IMR-90 (cell line): ENCODE results near the gene CCKAR. TPM values are rescaled to one million over a fixed set of nuclear protein-coding genes. Genes with fewer than 3 reads are reported as not detected.

Experiments used
- ATAC-seq: fragments of 200-7000 bp; cut with Tn5 transposase; 2 replicates; pipeline ENCODE4 v1.9.1; 2020; ENCODE audit warnings: low read depth, mild to moderate bottlenecking, moderate library complexity
- BruUV-seq: library from RNA; stranded (reverse); fragments of 400-500 nt; replicated peaks from 2 replicates; lab custom pipeline; 2021; lab: Mats Ljungman, UMichigan
- CTCF ChIA-PET: fragments of 300-600 bp; formaldehyde crosslinking; extraction: SDS; loops from one replicate; lab custom pipeline; 2021; ENCODE audit warnings: antibody characterized with exemption; lab: Yijun Ruan, JAX
- POLR2A ChIA-PET: fragments of 300-600 bp; sonication (Branson Sonifier 250); formaldehyde crosslinking; loops from one replicate; lab custom pipeline; 2022; ENCODE audit warnings: antibody characterized with exemption; ENCODE audit not compliant: unreplicated experiment; lab: Charles Lee
- DNase-seq: peaks from one replicate; pipeline ENCODE4 v3.0.0; 2013
- H2AFZ ChIP-seq: replicated peaks from 2 replicates; pipeline ENCODE3; 2013; ENCODE audit warnings: low read length, mild to moderate bottlenecking; ENCODE audit not compliant: poor library complexity
- H2AK5ac ChIP-seq: 2 replicates; pipeline ENCODE4 v1.6.1; 2013; ENCODE audit warnings: low read depth, low read length, inconsistent platforms
- H2AK9ac ChIP-seq: replicated peaks from 2 replicates; pipeline ENCODE3; 2013; ENCODE audit warnings: mild to moderate bottlenecking, low read depth, low read length, moderate library complexity; ENCODE audit not compliant: poor library complexity
- H2BK120ac ChIP-seq: 2 replicates; pipeline ENCODE4 v1.6.1; 2013; ENCODE audit warnings: low read depth, low read length, inconsistent platforms
- H2BK15ac ChIP-seq: 3 replicates; pipeline ENCODE4 v1.6.1; 2013; ENCODE audit warnings: low read depth, low read length, inconsistent platforms
- H2BK20ac ChIP-seq: 2 replicates; pipeline ENCODE4 v1.6.1; 2013; ENCODE audit warnings: low read depth, mild to moderate bottlenecking, inconsistent platforms, low read length, moderate library complexity
- H2BK5ac ChIP-seq: 2 replicates; pipeline ENCODE4 v1.6.1; 2013; ENCODE audit warnings: mild to moderate bottlenecking, low read depth, low read length, inconsistent platforms; ENCODE audit not compliant: poor library complexity, severe bottlenecking
- H3K14ac ChIP-seq: replicated peaks from 2 replicates; pipeline ENCODE4 v1.6.1; 2013; ENCODE audit warnings: low read depth, low read length, inconsistent platforms
- H3K18ac ChIP-seq: 2 replicates; pipeline ENCODE4 v1.6.1; 2013; ENCODE audit warnings: low read depth, low read length, control low read depth
- H3K23ac ChIP-seq: 2 replicates; pipeline ENCODE4 v1.6.1; 2013; ENCODE audit warnings: low read depth, low read length, inconsistent platforms
- H3K27ac ChIP-seq: 2 replicates; pipeline ENCODE4 v1.5.1; 2013; ENCODE audit warnings: mild to moderate bottlenecking, control low read depth, low read length; ENCODE audit not compliant: insufficient read depth
- H3K27me3 ChIP-seq: 2 replicates; pipeline ENCODE4 v1.6.1; 2013; ENCODE audit warnings: low read length; ENCODE audit not compliant: control insufficient read depth, insufficient read depth
- H3K36me3 ChIP-seq: 2 replicates; pipeline ENCODE4 v1.6.1; 2013; ENCODE audit warnings: low read length, mixed read lengths; ENCODE audit not compliant: control insufficient read depth, insufficient read depth
- H3K4ac ChIP-seq: 2 replicates; pipeline ENCODE4 v1.6.1; 2013; ENCODE audit warnings: low read depth, low read length, inconsistent platforms
- H3K4me1 ChIP-seq: 2 replicates; pipeline ENCODE4 v1.6.1; 2013; ENCODE audit warnings: low read length, mixed read lengths; ENCODE audit not compliant: control insufficient read depth, insufficient read depth
- H3K4me2 ChIP-seq: 2 replicates; pipeline ENCODE4 v1.6.1; 2013; ENCODE audit warnings: low read depth, mild to moderate bottlenecking, control low read depth, low read length, moderate library complexity
- H3K4me3 ChIP-seq: 2 replicates; pipeline ENCODE4 v1.5.1; 2013; ENCODE audit warnings: low read depth, mild to moderate bottlenecking, control low read depth, low read length, moderate library complexity; ENCODE audit not compliant: insufficient read depth
- H3K56ac ChIP-seq: 2 replicates; pipeline ENCODE4 v1.6.1; 2013; ENCODE audit warnings: low read length, inconsistent platforms; ENCODE audit not compliant: insufficient read depth; ENCODE audit errors: extremely low read depth
- H3K79me1 ChIP-seq, 2 experiments: 2 replicates each; pipeline ENCODE4 v1.6.1; 2013; ENCODE audit warnings: low read length in 2 of 2, inconsistent platforms in 1 of 2, low read depth in 1 of 2
- H3K9ac ChIP-seq: 2 replicates; pipeline ENCODE4 v1.6.1; 2013; ENCODE audit warnings: low read depth, low read length, control low read depth
- H3K9me1 ChIP-seq: 2 replicates; pipeline ENCODE4 v1.6.1; 2013; ENCODE audit warnings: low read length, inconsistent platforms; ENCODE audit not compliant: insufficient read depth
- H3K9me3 ChIP-seq: 2 replicates; pipeline ENCODE4 v1.6.1; 2013; ENCODE audit warnings: low read length; ENCODE audit not compliant: control insufficient read depth, insufficient read depth
- H4K20me1 ChIP-seq: 2 replicates; pipeline ENCODE4 v1.6.1; 2013; ENCODE audit warnings: low read length, inconsistent platforms; ENCODE audit not compliant: insufficient read depth
- H4K5ac ChIP-seq: 2 replicates; pipeline ENCODE4 v1.6.1; 2013; ENCODE audit warnings: mild to moderate bottlenecking, low read depth, low read length, control low read depth
- H4K8ac ChIP-seq, 2 experiments: 2 replicates each; pipeline ENCODE4 v1.6.1; 2013; ENCODE audit warnings: low read depth in 2 of 2, low read length in 2 of 2, control low read depth in 1 of 2, inconsistent platforms in 1 of 2
- H4K91ac ChIP-seq: 2 replicates; pipeline ENCODE4 v1.6.1; 2013; ENCODE audit warnings: low read depth, low read length, inconsistent platforms; ENCODE audit not compliant: insufficient read depth
- BHLHE40 ChIP-seq: fragments of 150-350 bp; IDR thresholded peaks from 2 replicates; pipeline ENCODE4 v1.6.1; 2016; ENCODE audit warnings: mild to moderate bottlenecking, low read depth, low read length
- CEBPB ChIP-seq: IDR thresholded peaks from 2 replicates; pipeline ENCODE4 v1.6.1; 2012; ENCODE audit warnings: low read depth, low read length, improper control_type of control experiment
- CHD1 ChIP-seq: IDR thresholded peaks from 2 replicates; pipeline ENCODE4 v1.6.1; 2012; ENCODE audit warnings: low read depth, low read length, improper control_type of control experiment
- CTCF ChIP-seq: conservative IDR thresholded peaks from 2 replicates; pipeline ENCODE4 v1.5.1; 2012; ENCODE audit warnings: mild to moderate bottlenecking, low read depth, low read length, improper control_type of control experiment
- FOS ChIP-seq: fragments of 150-350 bp; IDR thresholded peaks from 2 replicates; pipeline ENCODE4 v1.6.1; 2016; ENCODE audit warnings: low read depth, low read length
- MAFK ChIP-seq: IDR thresholded peaks from 2 replicates; pipeline ENCODE4 v1.6.1; 2012; ENCODE audit warnings: low read depth, low read length, improper control_type of control experiment
- MAZ ChIP-seq: IDR thresholded peaks from 2 replicates; pipeline ENCODE4 v1.6.1; 2012; ENCODE audit warnings: low read depth, mild to moderate bottlenecking, low read length, improper control_type of control experiment, moderate library complexity, borderline replicate concordance
- NFE2L2 ChIP-seq: fragments of 150-350 bp; IDR thresholded peaks from 2 replicates; pipeline ENCODE4 v1.6.1; 2016; ENCODE audit warnings: low read depth, mild to moderate bottlenecking, low read length
- POLR2A ChIP-seq: IDR thresholded peaks from 2 replicates; pipeline ENCODE4 v1.6.1; 2012; ENCODE audit warnings: mild to moderate bottlenecking, low read depth, low read length
- RAD21 ChIP-seq: IDR thresholded peaks from 2 replicates; pipeline ENCODE4 v1.6.1; 2012; ENCODE audit warnings: low read length, improper control_type of control experiment
- RCOR1 ChIP-seq: IDR thresholded peaks from 2 replicates; pipeline ENCODE4 v1.6.1; 2012; ENCODE audit warnings: mild to moderate bottlenecking, low read length, improper control_type of control experiment; ENCODE audit not compliant: insufficient replicate concordance
- RFX5 ChIP-seq: IDR thresholded peaks from 2 replicates; pipeline ENCODE4 v1.8.0; 2012; ENCODE audit warnings: low read depth, mild to moderate bottlenecking, low read length, moderate library complexity
- SMC3 ChIP-seq: fragments of 150-350 bp; IDR thresholded peaks from 2 replicates; pipeline ENCODE4 v1.6.1; 2016; ENCODE audit warnings: low read depth, mild to moderate bottlenecking, antibody characterized with exemption, low read length, moderate library complexity
- USF2 ChIP-seq: fragments of 150-350 bp; IDR thresholded peaks from 2 replicates; pipeline ENCODE4 v1.6.1; 2017; ENCODE audit warnings: mild to moderate bottlenecking, antibody characterized with exemption, low read length, low read depth
- WGBS, 2 experiments: methylation state at CpG; one replicate each; pipeline versions ENCODE4 v1.1.5 to v1.1.7; 2013; ENCODE audit warnings: missing lambda C conversion rate in 2 of 2; ENCODE audit not compliant: insufficient read length in 1 of 2; ENCODE audit errors: extremely low coverage in 2 of 2; 5-methylcytosine and 5-hydroxymethylcytosine counted together
- dilution Hi-C: fragments of 300-500 bp; cut with HindIII; formaldehyde crosslinking; loops from one replicate; pipeline ENCODE4 v1.14.3; 2018; ENCODE audit warnings: low sequenced_read_pairs; ENCODE audit not compliant: unreplicated experiment
- in situ Hi-C: fragments of 300-500 bp; cut with MboI; formaldehyde crosslinking; loops from 3 replicates; pipeline ENCODE4 v1.14.3; 2019; ENCODE audit warnings: low sequenced_read_pairs, inconsistent platforms, mixed read lengths
- intact Hi-C: fragments of 100-400 bp; cut with micrococcal nuclease; formaldehyde crosslinking; loops from 2 replicates; pipeline ENCODE4 v1.10.0; 2022
- polyA plus RNA-seq, 3 experiments: library from polyadenylated mRNA; depleted of rRNA; stranded (reverse); fragments of >200 nt; gene quantifications; 2 replicates each; pipeline ENCODE4 v1.2.3, GENCODE V29; 2012; ENCODE audit warnings: low replicate concordance in 1 of 3
- total RNA-seq: library from RNA; depleted of rRNA; stranded (reverse); fragments of >200 nt; gene quantifications from 2 replicates; pipeline ENCODE4 v1.2.3, GENCODE V29; 2012
- TF ChIP-seq, protein P1 (sequence below): fragments of 150-350 bp; IDR thresholded peaks from 2 replicates; pipeline ENCODE4 v1.6.1; 2016; ENCODE audit warnings: low read depth, mild to moderate bottlenecking, low read length, moderate library complexity, borderline replicate concordance

Gene CCKAR
- total and polyA plus RNA-seq, 2 of the 4 experiments (the other 2 are of a cell fraction): not detected

- Histone ChIP-seq H2AK5ac (no peak overlapping the region), H2BK120ac (no peak overlapping the region), H4K8ac (no peak overlapping the region), H3K23ac (no peak overlapping the region), H2BK20ac (no peak overlapping the region), H3K79me1 (no peaks in the 10 kb centered on the region), H2AK9ac (no peak overlapping the region), H3K9me3 (peaks cover 2% of the 10 kb centered on the region; the same call in 1 of the 2 replicates), H3K4me2 (no peak overlapping the region), H4K20me1 (no peaks in the 10 kb centered on the region), H3K14ac (no peak overlapping the region), H3K56ac (no peak overlapping the region), H3K9me1 (peaks cover 7% of the 10 kb centered on the region), H3K4ac (no peak overlapping the region), H3K36me3 (no peaks in the 10 kb centered on the region), H3K9ac (no peak overlapping the region), H3K27ac (no peak overlapping the region), H3K4me1 (peaks cover 4% of the 10 kb centered on the region), H2AFZ (no peak overlapping the region), H4K5ac (no peak overlapping the region), H2BK15ac (no peak overlapping the region), H3K18ac (no peak overlapping the region), H3K4me3 (no peak overlapping the region), H2BK5ac (no peak overlapping the region), H4K91ac (no peak overlapping the region), H3K27me3 (peaks cover 2% of the 10 kb centered on the region; the same call in 1 of the 2 replicates)
- in situ Hi-C loops: no loop called here
- dilution Hi-C loops: no loop called here
- no peak for ATAC-seq
- CTCF ChIA-PET: interaction anchor here (0.6 kb wide), 1 partner anchor 37 kb away, joined by 5 read pairs; no protein-coding TSS in a partner anchor
- no TSS peak for BruUV-seq
- intact Hi-C loops: no loop called here
- TF ChIP-seq RAD21: no peak
- TF ChIP-seq MAFK: no peak
- no peak for TF ChIP-seq RFX5
- no peak for TF ChIP-seq SMC3
- no peak for TF ChIP-seq CEBPB
- no peak for TF ChIP-seq POLR2A
- no peak for TF ChIP-seq CHD1
- no peak for TF ChIP-seq FOS
- TF ChIP-seq, protein P1, sequence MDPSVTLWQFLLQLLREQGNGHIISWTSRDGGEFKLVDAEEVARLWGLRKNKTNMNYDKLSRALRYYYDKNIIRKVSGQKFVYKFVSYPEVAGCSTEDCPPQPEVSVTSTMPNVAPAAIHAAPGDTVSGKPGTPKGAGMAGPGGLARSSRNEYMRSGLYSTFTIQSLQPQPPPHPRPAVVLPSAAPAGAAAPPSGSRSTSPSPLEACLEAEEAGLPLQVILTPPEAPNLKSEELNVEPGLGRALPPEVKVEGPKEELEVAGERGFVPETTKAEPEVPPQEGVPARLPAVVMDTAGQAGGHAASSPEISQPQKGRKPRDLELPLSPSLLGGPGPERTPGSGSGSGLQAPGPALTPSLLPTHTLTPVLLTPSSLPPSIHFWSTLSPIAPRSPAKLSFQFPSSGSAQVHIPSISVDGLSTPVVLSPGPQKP: no peak
- TF ChIP-seq MAZ: no peak
- TF ChIP-seq RCOR1: no peak
- no peak for TF ChIP-seq CTCF
- TF ChIP-seq BHLHE40: no peak
- TF ChIP-seq NFE2L2: no peak
- TF ChIP-seq USF2: no peak
- WGBS, 2 experiments: no CpG with 5 or more reads among the region's 5 CpGs
- POLR2A ChIA-PET: no interaction called here
- DNase-seq: no peak
Observed at GRCh38 chr4:26530099-26530498, 39.8 kb upstream of the CCKAR start.
